Measurements from ENCODE around the gene HSPBP1. TPM values are rescaled to one million over a fixed set of nuclear protein-coding genes. Genes with fewer than 3 reads are reported as not detected.

HSPBP1 gene
- total and polyA plus RNA-seq, 2 of the 13 experiments (the other 11 are each of a cell fraction or from before 2014, with no cell fraction given): 22.3 to 33.7 TPM

GRCh38 chr19:55301459-55302317 is 21.8 kb upstream of the HSPBP1 start (continued):
- TF ChIP-seq ZNF761 (CRISPR knock-in tag; conservative IDR thresholded peaks at IDR 0.05): 0 out of 2 replicates have a peak, but pooled peaks have one; percentile 58
- no peak for TF ChIP-seq LRRFIP1 (CRISPR knock-in tag; conservative IDR thresholded peaks at IDR 0.05)
- 0 out of 2 replicates have a peak, but pooled peaks have one; percentile 36 for TF ChIP-seq ZNF343 (CRISPR knock-in tag; IDR thresholded peaks at IDR 0.05)
- TF ChIP-seq ETV5 (CRISPR knock-in tag; IDR thresholded peaks at IDR 0.05; ENCODE audit: borderline replicate concordance): 0 out of 2 replicates have a peak, but pooled peaks have one; percentile 34
- 0 out of 2 replicates have a peak, but pooled peaks have one; percentile 38 for TF ChIP-seq ZNF598 (CRISPR knock-in tag; IDR thresholded peaks at IDR 0.05; ENCODE audit: borderline replicate concordance)
- TF ChIP-seq MTF2 (CRISPR knock-in tag; IDR thresholded peaks at IDR 0.05; ENCODE audit: borderline replicate concordance): 0 out of 2 replicates have a peak, but pooled peaks have one; percentile 16
- TF ChIP-seq, protein P1, sequence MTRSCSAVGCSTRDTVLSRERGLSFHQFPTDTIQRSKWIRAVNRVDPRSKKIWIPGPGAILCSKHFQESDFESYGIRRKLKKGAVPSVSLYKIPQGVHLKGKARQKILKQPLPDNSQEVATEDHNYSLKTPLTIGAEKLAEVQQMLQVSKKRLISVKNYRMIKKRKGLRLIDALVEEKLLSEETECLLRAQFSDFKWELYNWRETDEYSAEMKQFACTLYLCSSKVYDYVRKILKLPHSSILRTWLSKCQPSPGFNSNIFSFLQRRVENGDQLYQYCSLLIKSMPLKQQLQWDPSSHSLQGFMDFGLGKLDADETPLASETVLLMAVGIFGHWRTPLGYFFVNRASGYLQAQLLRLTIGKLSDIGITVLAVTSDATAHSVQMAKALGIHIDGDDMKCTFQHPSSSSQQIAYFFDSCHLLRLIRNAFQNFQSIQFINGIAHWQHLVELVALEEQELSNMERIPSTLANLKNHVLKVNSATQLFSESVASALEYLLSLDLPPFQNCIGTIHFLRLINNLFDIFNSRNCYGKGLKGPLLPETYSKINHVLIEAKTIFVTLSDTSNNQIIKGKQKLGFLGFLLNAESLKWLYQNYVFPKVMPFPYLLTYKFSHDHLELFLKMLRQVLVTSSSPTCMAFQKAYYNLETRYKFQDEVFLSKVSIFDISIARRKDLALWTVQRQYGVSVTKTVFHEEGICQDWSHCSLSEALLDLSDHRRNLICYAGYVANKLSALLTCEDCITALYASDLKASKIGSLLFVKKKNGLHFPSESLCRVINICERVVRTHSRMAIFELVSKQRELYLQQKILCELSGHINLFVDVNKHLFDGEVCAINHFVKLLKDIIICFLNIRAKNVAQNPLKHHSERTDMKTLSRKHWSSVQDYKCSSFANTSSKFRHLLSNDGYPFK (CRISPR knock-in tag; IDR thresholded peaks at IDR 0.05; ENCODE audit: borderline replicate concordance): peak; percentile 49; the same call in 1 of the 2 replicates
- peak; percentile 32; the same call in 1 of the 2 replicates for TF ChIP-seq THRA (CRISPR knock-in tag; IDR thresholded peaks at IDR 0.05; ENCODE audit: borderline replicate concordance)
- TF ChIP-seq, protein P2, sequence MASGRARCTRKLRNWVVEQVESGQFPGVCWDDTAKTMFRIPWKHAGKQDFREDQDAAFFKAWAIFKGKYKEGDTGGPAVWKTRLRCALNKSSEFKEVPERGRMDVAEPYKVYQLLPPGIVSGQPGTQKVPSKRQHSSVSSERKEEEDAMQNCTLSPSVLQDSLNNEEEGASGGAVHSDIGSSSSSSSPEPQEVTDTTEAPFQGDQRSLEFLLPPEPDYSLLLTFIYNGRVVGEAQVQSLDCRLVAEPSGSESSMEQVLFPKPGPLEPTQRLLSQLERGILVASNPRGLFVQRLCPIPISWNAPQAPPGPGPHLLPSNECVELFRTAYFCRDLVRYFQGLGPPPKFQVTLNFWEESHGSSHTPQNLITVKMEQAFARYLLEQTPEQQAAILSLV (CRISPR knock-in tag; IDR thresholded peaks at IDR 0.05; ENCODE audit: borderline replicate concordance): peak; percentile 44; the same call in 1 of the 2 replicates
- peak; percentile 26; the same call in 1 of the 2 replicates for TF ChIP-seq HNF4A (CRISPR knock-in tag; IDR thresholded peaks at IDR 0.05)
- no peak for TF ChIP-seq ESRRA (CRISPR knock-in tag; IDR thresholded peaks at IDR 0.05; ENCODE audit: low read depth)
- TF ChIP-seq ZBTB39 (CRISPR knock-in tag; IDR thresholded peaks at IDR 0.05): no peak
- no peak for TF ChIP-seq GTF3A (CRISPR knock-in tag; conservative IDR thresholded peaks at IDR 0.05)
- TF ChIP-seq ZNF121 (CRISPR knock-in tag; IDR thresholded peaks at IDR 0.05): no peak

All from HepG2 (cell line).